Activated CD8-positive, alpha-beta T cell treated with anti-CD3 and anti-CD28 coated beads for 36 hours (primary cell): Measurements from ENCODE around the gene CYTH1. TPM values are rescaled to one million over a fixed set of nuclear protein-coding genes. Genes with fewer than 3 reads are reported as not detected.

ENCODE experiments used
- ATAC-seq: fragments of 200-7000 bp; cut with Tn5 transposase; one replicate; pipeline ENCODE4 v1.10.0; 2021; ENCODE audit warnings: mild to moderate bottlenecking, moderate library complexity
- CTCF ChIA-PET: fragments of 350-600 bp; sonication (Branson Sonifier 250); formaldehyde crosslinking; loops from one replicate; lab custom pipeline; 2021; ENCODE audit warnings: antibody characterized with exemption; lab: Charles Lee
- POLR2A ChIA-PET: fragments of 350-600 bp; sonication (Branson Sonifier 250); formaldehyde crosslinking; loops from one replicate; lab custom pipeline; 2021; ENCODE audit warnings: antibody characterized with exemption; lab: Charles Lee
- DNase-seq: peaks from one replicate; pipeline ENCODE4 v3.0.0-alpha.2; 2020
- H3K27ac Mint-ChIP-seq: one replicate; pipeline ENCODE4 v1.8.0; 2021; ENCODE audit warnings: mild to moderate bottlenecking, mixed read lengths
- H3K27me3 Mint-ChIP-seq: one replicate; pipeline ENCODE4 v1.8.0; 2021; ENCODE audit warnings: mixed read lengths
- H3K36me3 Mint-ChIP-seq: one replicate; pipeline ENCODE4 v1.8.0; 2021; ENCODE audit warnings: low read depth, mixed read lengths
- H3K4me1 Mint-ChIP-seq: one replicate; pipeline ENCODE4 v1.8.0; 2021; ENCODE audit warnings: low read depth, mixed read lengths
- H3K4me3 Mint-ChIP-seq: one replicate; pipeline ENCODE4 v1.8.0; 2021; ENCODE audit warnings: mild to moderate bottlenecking, moderate library complexity, mixed read lengths
- H3K9me3 Mint-ChIP-seq: one replicate; pipeline ENCODE4 v1.8.0; 2021; ENCODE audit warnings: mixed read lengths
- intact Hi-C: fragments of 100-400 bp; cut with micrococcal nuclease; formaldehyde crosslinking; loops from one replicate; pipeline ENCODE4 v1.10.0; 2022
- total RNA-seq, 2 experiments: library from RNA; stranded (reverse); gene quantifications; one replicate each; pipeline ENCODE4 v1.2.3, GENCODE V29; 2021
- TF ChIP-seq, protein P1 (sequence below): fragments of 200-600 bp; IDR thresholded peaks from one replicate; pipeline ENCODE4 v1.8.0; 2022; ENCODE audit warnings: antibody characterized with exemption, mild to moderate bottlenecking

The CYTH1 gene
- total RNA-seq, 2 experiments from 2014 or later = 95.1 to 96.0 TPM

DNA sequence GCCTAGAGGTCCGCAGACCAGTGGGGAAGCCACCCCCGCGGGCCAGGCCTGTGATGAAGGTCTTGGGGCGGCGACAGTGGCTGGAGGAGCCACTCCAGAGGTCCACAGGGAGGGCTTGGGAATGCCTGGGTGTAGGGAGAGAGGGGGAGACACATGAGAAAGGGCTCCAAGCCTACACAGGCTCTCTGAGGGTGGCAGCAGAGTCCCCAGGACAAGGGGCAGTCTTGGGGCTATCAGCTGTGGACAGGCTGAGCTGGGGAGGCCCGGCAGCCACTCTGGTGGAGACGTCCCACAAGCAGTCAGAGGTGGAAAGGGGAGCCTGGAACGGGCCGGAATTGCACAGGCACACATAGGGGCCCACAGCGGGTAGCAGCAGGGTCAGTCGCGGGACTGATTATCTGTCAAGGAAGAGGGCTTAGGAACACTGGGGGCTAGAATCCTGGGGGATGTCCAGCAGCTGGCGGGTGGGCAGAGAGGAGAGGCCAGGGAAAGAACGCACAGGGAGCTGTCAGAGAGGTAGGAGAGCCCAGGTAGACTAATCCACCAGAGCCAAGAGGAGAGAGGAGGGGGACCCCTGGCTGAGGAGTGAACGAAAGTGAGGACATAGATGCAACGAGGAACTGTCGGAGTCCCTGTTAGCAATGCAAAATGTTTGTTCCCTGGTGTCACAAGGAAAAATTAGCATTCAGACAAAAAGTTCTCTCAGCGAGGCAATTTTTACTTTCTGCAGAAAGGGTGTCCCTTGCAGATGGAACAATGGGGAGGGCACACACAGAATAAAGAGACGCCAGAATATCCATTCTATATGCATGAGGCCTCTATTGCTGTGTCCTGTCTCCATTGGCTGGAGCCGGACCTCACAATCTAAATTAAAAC, 111.0 kb downstream of the CYTH1 start:
- CTCF ChIA-PET = no interaction called here
- Mint-ChIP-seq H3K36me3 (peaks cover 14% of the 10 kb centered on the region), H3K27ac (no peak overlapping the region), H3K4me3 (no peak overlapping the region), H3K4me1 (peaks cover 13% of the 10 kb centered on the region), H3K27me3 (no peaks in the 10 kb centered on the region), H3K9me3 (no peaks in the 10 kb centered on the region)
- ATAC-seq (no peak), DNase-seq (no peak)
- POLR2A ChIA-PET = no interaction called here
- TF ChIP-seq, protein P1, sequence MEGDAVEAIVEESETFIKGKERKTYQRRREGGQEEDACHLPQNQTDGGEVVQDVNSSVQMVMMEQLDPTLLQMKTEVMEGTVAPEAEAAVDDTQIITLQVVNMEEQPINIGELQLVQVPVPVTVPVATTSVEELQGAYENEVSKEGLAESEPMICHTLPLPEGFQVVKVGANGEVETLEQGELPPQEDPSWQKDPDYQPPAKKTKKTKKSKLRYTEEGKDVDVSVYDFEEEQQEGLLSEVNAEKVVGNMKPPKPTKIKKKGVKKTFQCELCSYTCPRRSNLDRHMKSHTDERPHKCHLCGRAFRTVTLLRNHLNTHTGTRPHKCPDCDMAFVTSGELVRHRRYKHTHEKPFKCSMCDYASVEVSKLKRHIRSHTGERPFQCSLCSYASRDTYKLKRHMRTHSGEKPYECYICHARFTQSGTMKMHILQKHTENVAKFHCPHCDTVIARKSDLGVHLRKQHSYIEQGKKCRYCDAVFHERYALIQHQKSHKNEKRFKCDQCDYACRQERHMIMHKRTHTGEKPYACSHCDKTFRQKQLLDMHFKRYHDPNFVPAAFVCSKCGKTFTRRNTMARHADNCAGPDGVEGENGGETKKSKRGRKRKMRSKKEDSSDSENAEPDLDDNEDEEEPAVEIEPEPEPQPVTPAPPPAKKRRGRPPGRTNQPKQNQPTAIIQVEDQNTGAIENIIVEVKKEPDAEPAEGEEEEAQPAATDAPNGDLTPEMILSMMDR = no peak
- intact Hi-C loops = no loop called here

DNA sequence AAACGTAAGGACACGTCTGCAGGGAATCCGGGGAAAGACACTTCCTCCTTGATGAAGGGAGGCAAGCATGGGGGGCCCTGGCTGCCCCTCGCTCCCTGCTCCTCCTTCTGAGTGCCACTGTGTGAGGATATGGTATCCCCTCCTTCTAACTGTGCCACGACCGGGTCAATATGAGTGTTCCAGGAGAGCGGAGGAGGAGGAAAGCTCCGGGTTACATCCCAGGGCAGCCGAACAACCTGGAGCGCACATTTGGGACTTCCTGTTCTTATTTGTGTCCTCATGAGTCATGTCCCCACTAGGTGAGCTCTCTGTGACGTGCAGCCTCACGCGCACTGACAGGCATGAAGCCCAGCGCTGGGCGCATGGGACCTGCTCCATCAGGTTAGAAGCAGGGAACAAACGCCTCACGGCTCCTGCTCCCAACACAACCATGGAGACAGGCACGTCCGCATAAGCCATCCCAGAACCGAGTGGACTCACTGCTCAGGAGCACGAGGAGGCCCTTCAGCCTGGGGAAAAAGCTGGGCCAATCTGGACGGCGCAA, 112.0 kb downstream of the CYTH1 start:
- peaks cover 6% of the 10 kb centered on the region for H3K36me3 Mint-ChIP-seq
- intact Hi-C loops = no loop called here
- no peak for DNase-seq

DNA sequence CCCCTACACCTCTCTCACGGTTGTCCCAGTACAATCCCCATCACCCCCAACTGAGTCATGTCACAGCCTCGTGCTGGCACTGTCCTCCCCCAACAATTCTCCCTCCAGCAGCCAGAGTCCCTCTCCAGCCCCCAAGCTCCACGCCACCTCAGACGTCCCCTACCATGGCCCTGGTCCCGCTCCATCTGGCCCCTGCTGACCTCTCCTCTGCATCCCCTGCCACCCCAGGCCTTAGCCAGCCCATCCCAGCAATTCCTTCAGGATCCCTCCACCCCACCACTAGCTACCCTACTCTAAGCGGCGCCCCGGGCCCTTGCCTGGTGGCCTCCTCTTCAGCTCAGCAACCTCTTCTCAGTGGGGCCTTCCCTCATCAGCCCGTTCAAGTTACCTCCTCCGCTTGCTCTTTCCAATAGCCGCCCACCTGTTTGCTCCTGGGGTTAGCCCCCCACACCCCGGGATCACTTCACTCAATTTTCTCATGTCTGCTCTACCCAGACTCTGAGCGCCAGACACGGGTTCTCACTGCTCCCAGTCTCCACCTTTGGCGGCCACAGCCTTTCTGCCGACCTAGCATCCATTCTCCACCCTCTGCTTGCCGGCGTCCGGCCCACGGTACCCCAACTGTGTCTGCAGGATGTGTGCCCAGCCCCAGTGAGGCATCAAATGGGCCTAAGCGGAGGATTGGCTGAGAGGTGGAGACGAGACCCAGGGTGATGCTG, 112.7 kb downstream of the CYTH1 start:
- CTCF ChIA-PET = no interaction called here

More for the DNA sequence above, 112.0 kb downstream of the CYTH1 start:
- no peak overlapping the region for H3K4me3 Mint-ChIP-seq
- H3K9me3 Mint-ChIP-seq = no peaks in the 10 kb centered on the region
- H3K27ac Mint-ChIP-seq = no peak overlapping the region
- CTCF ChIA-PET = no interaction called here
- H3K27me3 Mint-ChIP-seq = no peaks in the 10 kb centered on the region
- ATAC-seq = no peak
- TF ChIP-seq, protein P1 = no peak
- H3K4me1 Mint-ChIP-seq = peaks cover 22% of the 10 kb centered on the region
- POLR2A ChIA-PET = no interaction called here

DNA sequence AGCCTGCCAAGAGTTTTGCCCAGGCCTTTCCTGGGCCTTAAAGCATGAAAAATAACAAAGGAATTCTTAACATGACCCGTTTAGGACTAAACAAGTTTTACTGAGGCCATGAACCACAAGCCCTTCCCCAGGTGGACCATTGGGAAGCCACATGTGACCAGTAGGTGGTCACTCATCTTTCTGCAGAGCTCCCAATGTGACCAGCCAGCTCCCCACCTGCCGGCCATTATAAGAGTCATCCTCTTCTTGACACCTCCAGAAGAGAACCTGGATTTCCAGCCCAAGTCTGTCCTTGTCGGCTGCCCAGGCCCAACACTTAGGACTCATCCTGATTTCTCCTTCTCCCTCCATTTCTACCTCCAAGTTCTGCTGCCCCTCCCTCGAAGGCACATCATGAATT, 113.2 kb downstream of the CYTH1 start:
- no peak for ATAC-seq
- peaks cover 22% of the 10 kb centered on the region for H3K4me1 Mint-ChIP-seq
- no peaks in the 10 kb centered on the region for H3K9me3 Mint-ChIP-seq
- H3K4me3 Mint-ChIP-seq = no peak overlapping the region
- no peak overlapping the region for H3K27ac Mint-ChIP-seq
- ChIA-PET POLR2A (no interaction called here), CTCF (no interaction called here)
- no peaks in the 10 kb centered on the region for H3K27me3 Mint-ChIP-seq
- TF ChIP-seq, protein P1 = no peak
- intact Hi-C loops = no loop called here
- DNase-seq = no peak
- peaks cover 6% of the 10 kb centered on the region for H3K36me3 Mint-ChIP-seq

More for the DNA sequence above, 112.7 kb downstream of the CYTH1 start:
- no peak overlapping the region for H3K27ac Mint-ChIP-seq
- H3K9me3 Mint-ChIP-seq = no peaks in the 10 kb centered on the region
- TF ChIP-seq, protein P1 = no peak
- H3K4me1 Mint-ChIP-seq = peaks cover 22% of the 10 kb centered on the region
- POLR2A ChIA-PET = no interaction called here
- no peak overlapping the region for H3K4me3 Mint-ChIP-seq
- H3K36me3 Mint-ChIP-seq = peaks cover 6% of the 10 kb centered on the region
- no peak for ATAC-seq
- intact Hi-C loops = no loop called here
- DNase-seq = no peak
- H3K27me3 Mint-ChIP-seq = no peaks in the 10 kb centered on the region
